ENCODE results near the gene PUM1.

The PUM1 gene

DNA sequence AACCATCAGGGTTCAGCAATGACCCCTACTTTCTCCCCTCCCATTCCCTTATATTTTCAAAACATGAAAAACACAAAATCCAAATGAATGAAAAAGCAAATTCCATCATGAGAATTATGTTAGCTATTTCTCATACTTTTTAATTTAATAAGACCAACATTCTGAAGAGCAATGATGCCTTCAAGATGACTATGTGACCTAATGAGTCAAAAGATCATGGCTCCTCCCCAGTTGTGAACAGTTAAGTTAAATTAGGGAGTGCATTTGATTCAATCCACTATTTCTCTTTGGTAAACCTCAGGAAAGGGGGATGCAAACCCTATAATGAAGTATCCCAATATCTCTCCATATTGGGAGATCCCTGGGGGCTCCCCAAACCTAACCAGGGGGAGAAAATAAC lies 36.5 kb downstream of the PUM1 start:
- DNase-seq (ENCODE audit: low read depth in 2 of 2): no peak

DNA sequence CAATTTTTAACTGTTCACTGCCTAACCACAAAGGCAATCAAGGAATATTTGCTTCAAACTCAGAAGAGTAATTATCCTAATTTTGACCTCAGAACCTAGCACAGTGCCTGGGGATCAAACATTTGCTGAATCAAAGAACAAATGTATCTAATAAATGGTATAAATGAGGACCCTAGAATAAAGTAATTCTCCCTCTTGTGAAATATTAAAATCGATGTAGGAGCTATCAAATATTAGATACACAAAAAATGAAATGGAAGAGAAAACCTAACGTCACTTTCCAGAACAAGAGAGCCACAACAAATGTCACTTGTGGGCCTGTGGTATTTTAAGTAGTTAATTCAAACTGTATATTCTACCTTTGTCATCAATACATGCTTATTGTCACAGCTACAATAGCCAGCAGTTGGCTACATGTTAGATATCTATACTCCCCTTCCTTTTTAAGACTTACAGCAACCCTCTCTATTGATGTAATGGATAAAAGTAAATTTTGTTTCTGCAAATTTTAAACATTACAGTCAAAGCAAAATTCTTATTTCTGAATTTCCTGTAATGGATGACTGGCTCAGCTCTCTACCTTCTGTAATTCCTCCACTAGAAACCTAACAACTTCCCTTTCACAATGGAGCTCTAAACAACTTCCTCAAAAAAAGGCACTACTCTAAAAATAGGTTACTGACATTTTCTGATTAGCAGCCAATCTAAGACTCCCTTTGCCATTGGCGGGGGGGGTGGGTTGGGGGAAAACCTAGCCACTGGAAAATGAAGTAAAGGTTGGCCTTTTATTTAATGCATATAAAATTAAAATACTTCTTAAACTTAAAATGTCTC lies 37.6 kb downstream of the PUM1 start:
- DNase-seq (ENCODE audit: low read depth in 2 of 2): no peak

DNA sequence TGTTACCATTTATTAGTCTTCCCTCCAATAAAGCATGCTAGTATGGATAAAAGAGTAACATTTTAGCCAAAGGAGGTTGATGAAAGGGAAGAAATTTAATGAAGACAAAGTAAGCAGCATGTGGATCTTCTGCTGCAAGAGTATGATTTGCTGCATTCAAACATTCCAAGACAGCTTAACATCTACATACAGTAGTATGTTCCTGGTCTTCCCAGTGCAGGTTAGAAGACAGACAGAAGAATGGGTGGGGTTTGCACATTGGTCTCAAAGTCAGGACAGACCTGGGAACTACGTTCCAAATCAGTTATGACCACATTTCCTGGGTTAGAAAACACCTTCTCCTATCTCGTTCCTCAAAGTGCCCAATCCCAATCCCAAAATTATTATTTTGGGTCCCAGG lies 43.3 kb downstream of the PUM1 start:
- no peak for DNase-seq (ENCODE audit: low read depth in 2 of 2)

DNA sequence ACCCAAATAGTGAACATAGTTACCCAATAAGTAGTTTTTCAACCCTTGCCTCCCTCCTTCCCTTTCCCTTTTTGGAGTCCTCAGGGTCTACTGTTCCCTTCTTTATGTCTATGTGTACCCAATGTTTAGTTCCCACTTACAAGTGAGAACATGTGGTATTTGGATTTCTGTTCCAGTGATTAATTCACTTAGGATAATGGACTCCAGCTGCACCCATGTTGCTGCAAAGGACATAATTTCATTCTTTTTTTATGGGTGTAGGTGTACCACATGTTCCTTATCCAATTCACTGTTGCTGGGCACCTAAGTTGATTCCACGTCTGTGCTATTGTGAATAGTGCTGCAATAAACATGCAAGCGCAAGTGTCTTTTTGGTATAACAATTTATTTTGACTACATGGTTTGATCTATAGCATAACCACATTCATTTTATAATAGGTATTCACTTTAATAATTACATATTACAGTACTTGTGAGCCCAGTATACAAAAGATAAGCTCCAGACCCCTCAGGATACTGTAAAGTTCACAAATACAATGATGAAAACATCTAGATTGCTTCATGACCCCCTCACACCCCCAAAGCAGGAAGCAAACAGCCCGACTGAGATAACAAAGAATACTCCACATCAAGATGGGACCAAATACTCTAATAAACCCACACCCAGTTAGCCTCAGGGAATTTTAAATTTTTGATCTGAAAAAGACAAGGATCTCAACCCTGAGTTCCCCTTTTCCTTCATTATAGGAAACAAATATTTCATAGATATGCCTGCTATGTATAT lies 45.3 kb downstream of the PUM1 start:
- DNase-seq (ENCODE audit: low read depth in 2 of 2): no peak

DNA sequence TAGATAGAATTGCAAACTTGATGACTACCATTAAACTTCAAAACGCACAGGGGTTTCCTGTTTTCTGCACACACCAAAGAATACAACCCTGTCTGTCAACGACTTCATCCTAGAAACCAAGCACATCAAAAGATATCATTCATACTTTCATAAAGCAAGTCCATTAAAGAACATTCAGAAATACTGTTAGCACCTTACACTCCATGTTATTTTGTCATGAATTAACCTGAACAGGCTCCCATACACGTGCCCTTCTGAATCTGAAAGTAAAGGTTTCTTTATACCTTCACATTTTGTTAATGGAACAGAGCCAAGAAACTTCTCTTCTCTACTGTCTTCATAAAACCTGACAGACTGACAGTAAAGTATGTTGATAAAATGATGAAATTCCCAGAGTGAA lies 46.1 kb downstream of the PUM1 start:
- DNase-seq (ENCODE audit: low read depth in 2 of 2): no peak

DNA sequence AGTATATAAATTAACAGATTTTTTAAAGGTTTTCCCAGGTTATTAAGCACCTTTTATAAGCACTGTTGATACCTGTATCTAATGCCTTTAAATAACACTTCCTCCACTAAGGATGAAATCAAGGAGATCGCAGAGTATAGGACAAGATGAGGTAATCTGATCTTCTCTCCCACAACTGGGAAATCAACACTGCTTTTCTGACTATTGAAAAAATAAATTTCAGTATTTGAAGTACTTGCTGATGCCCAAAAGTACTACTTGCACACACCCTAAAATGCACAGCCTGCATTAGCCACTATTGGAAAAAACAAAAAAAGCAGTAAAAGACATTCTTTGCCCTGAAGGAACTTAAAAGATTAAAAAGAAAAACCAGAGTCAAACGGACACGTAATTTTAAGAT lies 48.6 kb downstream of the PUM1 start:
- DNase-seq (ENCODE audit: low read depth in 2 of 2): no peak

DNA sequence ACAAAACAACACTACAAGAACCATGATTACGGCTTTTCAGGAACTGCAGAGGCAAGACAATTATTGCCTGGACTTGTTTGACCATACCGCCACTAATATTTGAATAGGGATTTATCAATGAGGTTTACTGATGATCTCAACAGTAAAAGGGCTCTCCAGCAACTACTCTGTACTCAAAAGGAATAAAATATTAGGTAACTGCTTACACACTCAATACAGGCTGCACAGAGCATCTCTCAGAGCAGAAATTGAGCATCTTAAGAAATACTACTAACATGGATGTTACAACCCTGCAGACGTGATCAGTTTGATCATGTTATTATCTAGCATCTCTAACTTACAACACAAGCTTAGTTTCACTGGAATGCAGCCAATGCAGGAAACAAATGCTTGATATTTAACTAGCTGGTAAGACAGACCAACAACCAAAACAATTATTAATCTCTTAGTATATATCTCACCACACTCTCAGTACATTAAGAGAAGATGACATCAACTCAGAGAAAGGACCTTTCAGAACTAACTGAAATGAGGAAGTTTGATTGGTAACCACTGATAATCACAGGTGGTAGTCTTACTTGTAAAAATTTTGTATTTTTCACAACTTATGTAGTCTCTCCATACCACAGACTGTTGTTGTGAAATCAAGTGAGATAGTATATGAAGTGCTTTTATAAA lies 52.2 kb downstream of the PUM1 start:
- DNase-seq (ENCODE audit: low read depth in 2 of 2): no peak

DNA sequence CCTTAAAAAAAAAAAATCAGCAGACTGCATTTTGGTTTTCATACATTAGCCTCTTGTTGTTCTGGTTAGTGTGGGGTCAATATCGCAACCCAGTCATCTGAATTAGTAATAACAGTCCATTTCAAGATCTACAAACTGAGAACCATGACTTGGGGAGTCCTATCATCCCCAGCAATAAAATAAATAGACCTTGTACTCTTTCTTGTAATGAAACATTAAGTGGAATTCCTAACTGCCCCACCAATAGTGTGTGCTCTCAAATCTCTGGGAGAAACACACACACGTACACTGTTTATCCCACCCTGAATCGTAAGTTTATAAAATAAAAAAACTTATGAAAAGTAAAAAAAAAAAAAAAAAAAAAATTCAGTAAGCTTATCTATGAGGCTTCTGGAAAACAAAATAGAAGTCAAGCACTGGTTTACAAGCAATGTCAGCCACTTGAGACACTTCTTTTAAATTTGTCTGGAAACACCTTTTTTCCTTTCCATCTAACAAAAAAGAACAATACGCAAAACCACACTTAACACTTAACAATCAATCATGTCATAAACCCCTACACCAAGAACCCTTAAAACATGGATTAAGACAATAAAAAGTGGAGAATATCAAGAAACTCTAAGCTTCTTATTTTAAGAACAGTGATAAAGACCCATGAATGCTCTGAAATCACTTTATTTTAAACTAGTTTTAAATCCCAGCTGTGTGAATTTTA lies 53.1 kb downstream of the PUM1 start:
- DNase-seq (ENCODE audit: low read depth in 2 of 2): no peak

DNA sequence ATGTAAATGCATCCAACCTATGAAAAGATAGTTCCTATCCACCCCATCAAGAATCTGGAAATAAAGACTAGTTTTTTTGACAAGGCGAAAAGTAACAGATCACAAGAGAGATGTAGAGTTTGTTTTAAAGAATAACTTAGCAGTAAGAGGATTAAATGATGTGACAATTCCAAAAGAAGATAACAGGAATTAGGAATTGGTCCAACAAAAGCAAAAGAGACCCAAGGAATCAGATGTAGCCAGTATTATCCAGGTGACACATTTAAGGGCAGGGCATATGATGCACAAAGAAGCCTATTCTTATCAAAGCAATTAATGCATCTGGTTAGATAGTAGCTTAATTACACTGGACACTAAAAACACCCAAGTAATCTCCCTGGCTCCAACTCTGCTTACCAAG lies 53.8 kb downstream of the PUM1 start:
- DNase-seq (ENCODE audit: low read depth in 2 of 2): no peak

DNA sequence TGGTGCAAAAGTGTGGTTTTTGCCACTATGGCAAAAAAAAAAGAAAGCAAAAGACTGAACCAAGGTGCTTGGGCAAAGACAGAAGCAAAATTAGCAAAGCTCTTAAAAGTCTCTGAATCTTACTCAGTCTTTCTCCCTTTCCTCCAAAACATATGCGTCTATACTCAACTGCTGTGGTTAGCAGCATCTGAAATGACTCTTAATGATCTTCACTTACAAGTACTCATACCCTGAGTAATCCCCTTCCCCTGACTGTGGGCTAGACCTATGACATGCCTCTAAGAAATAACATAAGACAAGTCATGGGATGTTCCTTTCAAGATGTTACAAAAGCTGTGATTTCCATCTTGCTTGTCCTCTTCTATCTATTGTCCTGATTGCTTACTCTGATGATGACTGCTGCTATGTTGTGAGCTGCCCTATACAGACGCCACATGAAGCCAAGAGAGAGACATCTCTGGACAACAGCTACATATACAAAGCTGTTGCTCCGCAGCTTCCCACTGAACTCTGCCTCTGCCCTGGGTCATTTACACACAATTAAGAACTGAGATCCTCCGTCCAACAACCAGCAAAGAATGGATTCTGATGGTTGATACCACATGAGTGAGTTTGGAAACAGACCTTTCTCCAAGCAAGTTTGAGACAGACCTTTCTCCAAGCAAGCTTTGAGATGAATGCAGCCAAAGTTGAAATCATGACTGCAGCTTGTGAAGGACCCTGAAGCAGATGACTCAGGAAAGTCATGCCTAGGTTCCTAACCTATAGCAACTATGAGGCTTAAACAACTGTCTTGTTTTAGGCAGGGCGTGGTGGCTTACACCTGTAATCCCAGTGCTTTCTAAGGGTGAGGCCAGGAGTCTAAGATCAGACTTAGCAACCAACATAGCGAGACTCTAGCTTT lies 55.2 kb downstream of the PUM1 start:
- DNase-seq (ENCODE audit: low read depth in 2 of 2): peak in 1 of 2 donors; percentile 7

DNA sequence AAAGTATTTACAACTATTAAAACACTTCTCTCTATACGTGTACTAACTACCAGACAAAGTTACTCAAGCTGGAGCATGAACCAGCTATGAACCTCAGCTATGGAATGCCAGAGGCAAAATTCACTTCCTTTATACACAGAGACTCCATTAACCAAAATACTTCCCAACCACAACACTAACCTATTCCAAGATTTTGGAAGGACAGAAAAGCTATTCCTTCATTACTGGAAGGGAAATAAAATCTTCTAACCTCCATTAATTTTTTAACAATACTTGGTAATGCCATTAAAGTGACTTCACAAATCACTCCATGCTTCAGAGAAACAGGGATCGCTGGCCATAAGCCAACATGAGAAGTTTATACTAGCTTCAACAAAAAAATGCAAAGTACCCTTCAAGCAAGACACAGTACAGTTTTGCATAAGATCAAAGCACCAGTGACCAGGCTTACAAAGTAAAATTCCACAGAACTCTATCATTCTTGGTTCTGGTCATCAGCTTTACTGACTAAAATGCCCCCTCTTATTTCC lies 58.0 kb downstream of the PUM1 start:
- no peak for DNase-seq (ENCODE audit: low read depth in 2 of 2)

DNA sequence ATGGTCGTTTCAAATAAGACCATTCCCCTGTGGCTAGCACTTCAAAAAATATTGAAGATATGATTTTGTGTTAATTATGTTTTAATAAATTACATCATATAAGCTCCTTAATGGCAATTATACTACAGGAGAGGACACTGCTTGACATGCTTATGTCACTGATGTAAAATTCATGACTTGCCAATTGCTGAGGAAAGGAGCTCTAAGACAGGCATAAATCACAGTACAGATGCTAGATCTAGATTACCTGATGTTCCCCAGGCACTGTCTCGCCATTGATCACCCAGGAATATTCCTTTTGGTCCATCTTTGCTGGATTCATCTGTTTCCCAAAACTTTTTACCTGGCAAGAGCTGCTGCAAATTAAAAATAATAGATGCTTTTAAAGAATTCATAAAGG lies 58.8 kb downstream of the PUM1 start:
- no peak for DNase-seq (ENCODE audit: low read depth in 2 of 2)

DNA sequence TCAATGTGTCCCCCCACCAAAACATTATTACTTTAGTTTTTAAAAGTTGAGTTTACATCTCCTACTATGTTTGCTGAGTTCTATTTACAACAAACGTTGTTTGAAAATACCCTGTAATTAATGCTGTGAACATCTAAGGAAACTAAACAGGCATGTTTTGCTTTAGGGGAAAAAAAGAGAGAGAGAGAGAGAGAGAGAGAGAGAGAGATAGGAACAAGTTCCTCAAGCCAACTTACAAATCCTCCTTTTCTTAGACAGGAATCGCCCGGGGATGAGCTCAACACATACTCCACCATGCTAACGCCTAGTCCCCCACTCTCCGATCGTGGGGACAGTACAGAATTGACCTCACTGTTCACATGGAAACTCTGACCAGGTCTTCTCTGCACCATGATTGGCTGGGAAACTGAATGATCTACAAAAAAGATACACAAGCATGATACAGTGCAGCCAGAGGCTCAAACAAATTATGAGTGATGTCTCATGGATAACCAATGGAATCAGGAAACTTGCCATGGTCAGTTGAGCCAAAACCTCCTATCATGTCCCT lies 59.8 kb downstream of the PUM1 start:
- DNase-seq (ENCODE audit: low read depth in 2 of 2): no peak

DNA sequence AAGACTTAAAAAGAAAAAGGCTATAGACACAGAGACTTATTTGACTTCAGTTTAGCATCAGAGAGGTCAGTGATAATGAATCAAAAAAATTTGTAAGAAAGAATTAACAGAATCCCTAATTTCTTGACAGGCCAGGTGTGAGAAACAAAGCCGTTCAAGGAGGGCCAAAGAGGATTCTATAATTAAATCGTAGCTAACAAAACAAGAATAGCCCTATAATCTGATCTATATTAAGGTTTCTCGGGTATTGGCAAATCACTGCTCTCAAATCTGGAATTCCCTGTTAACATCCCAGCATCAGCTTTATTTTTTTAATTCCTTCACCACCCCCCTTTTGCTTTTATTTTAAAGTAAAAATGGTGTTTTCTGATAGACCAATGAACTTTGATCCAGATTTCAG lies 60.3 kb downstream of the PUM1 start:
- DNase-seq (ENCODE audit: low read depth in 2 of 2): no peak

DNA sequence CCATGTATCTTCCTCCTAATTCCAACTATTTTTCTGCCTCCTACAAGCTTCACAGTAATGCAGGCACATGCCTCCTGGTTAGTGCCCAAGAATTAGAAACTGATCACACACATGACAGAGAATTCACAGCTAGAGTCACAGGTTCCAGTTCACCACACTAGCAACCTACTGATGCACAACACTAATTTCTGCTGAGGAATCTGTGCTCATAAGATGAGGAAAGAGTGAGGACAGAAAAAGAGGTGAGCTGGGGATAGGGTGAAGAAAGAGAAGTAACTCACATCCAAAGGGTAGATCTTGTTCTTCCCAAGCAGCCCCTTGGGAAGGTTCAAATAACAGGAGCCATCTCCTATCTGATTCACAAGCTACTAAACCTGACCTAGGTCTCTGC lies 61.3 kb downstream of the PUM1 start:
- DNase-seq (ENCODE audit: low read depth in 2 of 2): no peak

DNA sequence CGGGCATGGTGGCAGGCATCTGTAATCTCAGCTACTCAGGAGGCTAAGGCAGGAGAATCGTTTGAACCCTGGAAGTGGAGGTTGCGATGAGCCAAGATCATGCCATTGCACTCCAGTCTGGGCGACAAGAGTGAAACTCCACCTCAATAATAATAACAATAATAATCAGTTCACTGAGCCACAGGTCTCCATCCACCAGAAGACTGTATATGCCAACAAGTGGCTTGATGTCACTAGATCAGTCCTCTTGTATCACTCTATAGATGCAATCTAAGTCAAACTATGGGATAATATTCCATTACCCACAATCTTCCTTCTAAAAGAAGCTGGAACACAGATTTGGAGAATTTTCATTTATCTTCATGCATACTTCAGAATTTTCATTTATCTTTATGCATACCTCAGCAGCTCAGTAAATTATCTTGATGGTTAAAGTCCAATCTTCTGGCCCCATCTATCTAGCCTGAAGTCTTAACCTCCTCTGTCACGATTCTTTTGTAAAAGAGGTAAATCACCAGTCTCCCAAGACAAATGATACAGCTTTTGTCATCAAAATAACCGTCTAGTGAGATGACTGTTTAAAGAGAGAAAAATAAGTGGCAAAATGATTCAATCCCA lies 61.8 kb downstream of the PUM1 start:
- DNase-seq (ENCODE audit: low read depth in 2 of 2): no peak

DNA sequence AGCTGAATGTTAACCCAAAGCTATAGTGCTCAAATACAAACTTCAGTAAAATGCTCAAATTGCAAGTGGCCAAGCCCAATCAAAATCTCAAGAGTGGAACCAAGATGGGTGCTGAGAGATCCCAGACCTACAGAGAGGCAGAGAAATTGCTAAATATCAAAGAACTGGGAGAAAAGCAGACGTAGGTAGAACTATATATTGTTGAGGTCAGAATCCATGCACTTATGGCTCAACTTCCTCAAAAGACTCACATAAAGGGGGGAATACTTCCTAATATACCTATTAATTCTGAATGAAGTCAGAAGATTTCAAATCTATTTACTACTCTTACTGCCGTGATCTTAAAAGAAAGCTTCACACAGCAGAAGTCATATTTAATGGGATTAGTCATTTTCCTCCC lies 65.2 kb downstream of the PUM1 start:
- DNase-seq (ENCODE audit: low read depth in 2 of 2): no peak

DNA sequence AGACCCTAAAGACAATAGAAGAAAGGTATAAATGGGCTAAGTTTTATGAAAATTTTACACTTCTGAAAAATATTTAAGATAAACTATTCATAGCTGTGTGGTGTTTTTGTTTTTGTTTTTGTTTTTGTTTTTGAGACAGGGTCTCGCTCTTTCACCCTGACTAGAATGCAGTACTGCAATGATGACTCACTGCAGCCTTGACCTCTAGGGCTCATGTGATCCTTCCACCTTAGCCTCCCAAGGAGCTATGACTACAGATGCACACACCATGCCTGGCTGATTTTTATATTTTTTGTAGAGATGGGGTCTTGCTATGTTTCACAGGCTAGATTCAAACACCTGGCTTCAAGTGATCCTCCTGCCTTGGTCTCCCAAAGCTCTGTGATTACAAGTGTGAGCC lies 66.6 kb downstream of the PUM1 start:
- DNase-seq (ENCODE audit: low read depth in 2 of 2): no peak

DNA sequence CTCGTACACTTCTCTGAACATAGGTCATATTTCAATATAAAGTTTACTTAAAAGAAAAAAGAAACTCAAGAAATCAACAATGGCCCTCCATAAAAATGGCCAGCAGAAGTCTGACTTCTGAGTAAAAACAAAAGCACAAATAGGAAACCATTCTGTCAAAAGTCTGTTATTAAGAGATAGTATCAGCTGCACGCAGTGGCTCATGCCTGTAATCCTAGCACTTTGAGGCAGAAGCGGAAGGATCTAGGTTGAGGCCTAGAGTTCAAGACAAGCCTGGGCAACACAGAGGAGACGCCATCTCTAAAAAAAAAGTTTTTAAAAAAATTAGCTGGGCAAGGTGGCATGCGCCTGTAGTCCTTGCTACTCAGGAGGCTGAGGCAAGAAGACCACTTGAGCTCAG lies 67.3 kb downstream of the PUM1 start:
- DNase-seq (ENCODE audit: low read depth in 2 of 2): no peak

DNA sequence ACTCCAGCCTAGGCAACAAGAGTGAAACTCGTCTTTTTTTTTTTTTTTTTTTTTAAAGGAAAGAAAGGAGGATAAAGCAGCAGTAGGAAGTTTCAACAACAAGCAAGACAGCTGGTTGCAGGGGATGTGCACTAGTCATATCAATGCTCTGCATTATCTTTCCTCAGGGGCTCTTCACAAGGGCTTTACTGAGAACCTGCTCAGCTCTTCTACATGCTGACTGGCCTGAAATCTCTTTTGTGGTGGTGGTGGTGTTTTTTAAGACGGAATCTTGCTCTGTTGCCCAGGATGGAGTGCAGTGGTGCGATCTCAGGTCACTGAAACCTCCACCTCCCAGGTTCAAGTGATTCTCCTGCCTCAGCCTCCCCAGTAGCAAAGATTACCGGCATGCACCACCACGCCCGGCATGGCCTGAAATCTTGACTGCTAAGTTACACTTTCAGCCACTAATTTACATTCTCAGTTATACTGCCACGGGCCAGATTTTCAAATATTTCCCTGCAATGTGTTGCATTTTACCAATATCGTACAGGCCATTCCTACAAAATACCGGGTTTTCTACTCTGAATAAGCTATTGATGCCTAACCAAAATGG lies 68.0 kb downstream of the PUM1 start:
- no peak for DNase-seq (ENCODE audit: low read depth in 2 of 2)

Measured in stimulated activated CD4-positive, alpha-beta T cell treated with anti-CD3 and anti-CD28 coated beads, Interleukin-1b, Interleukin-23, amount 100 ng/mL, for 4 hours (primary cell).